ENCODE data around the gene SORCS3. TPM values are rescaled to one million over a fixed set of nuclear protein-coding genes. Genes with fewer than 3 reads are reported as not detected.

Gene SORCS3
- total and polyA plus RNA-seq, 2 donors (not counting 1 experiment from before 2014, with no cell fraction given): not detected

DNA sequence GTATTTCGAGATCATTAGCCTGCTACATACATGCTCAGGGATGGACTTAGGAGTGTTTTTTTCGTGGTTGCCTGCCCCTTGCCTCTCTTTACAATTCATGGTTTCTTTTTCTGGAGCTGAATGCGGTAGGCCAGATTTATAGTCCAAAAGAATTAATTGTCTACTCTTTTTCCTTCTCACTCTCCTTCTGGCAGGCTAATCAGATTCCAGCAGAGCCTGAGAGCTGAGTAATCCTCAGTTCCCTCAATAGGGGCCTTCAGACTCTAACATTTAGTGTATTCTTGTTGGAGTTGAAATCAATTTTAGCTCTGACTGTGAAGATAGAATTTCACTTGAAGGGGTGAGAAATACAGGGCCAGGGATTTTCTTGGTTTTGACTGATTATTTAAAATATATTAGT lies 16.4 kb downstream of the SORCS3 start:
- H3K4me3 Mint-ChIP-seq: no peak overlapping the region
- DNase-seq (no peak), ATAC-seq (ENCODE audit: low read depth) (no peak)
- intact Hi-C loops (cut with micrococcal nuclease): no loop called here
- no peaks in the 10 kb centered on the region for H3K79me2 ChIP-seq (ENCODE audit: control insufficient read depth, insufficient read depth, low read length)
- H3K27me3 ChIP-seq (replicated peaks in 1 of 4; ENCODE audit: control extremely low read depth in 1 of 4, control insufficient read depth in 3 of 4, insufficient read depth in 4 of 4, low read length in 3 of 4): no peaks in the 10 kb centered on the region
- H3K36me3 ChIP-seq (replicated peaks in 1 of 2; ENCODE audit: control extremely low read depth in 1 of 2, control insufficient read depth in 1 of 2, extremely low read depth in 1 of 2, insufficient read depth in 2 of 2, low read length in 1 of 2): no peaks in the 10 kb centered on the region
- no peak overlapping the region for H3K27ac Mint-ChIP-seq
- peaks cover 26% of the 10 kb centered on the region for H3K27me3 Mint-ChIP-seq
- WGBS (ENCODE audit: insufficient coverage): no CpG with 5 or more reads among the region's 3 CpGs
- no peak overlapping the region for H2AFZ ChIP-seq (ENCODE audit: insufficient read depth, low read depth, low read length, poor library complexity, severe bottlenecking)
- H3K4me3 ChIP-seq (ENCODE audit: control extremely low read depth in 1 of 5, extremely low read depth in 1 of 5, insufficient read depth in 1 of 5, low read depth in 2 of 5, low read length in 4 of 5): no peak overlapping the region
- no peak overlapping the region for H3K27ac ChIP-seq (ENCODE audit: low read length in 2 of 2)
- H3K9me3 ChIP-seq (ENCODE audit: control extremely low read depth in 1 of 3, control insufficient read depth in 2 of 3, insufficient read depth in 1 of 3, low read length in 2 of 3): peaks cover 0 to 3% (median 0%) of the 10 kb centered on the region in 3 donors
- H3K4me2 ChIP-seq (replicated peaks; ENCODE audit: low read depth, low read length, poor library complexity, severe bottlenecking): no peak overlapping the region
- TF ChIP-seq EZH2 (IDR thresholded peaks at IDR 0.05; ENCODE audit: borderline replicate concordance, insufficient read depth, low read depth, low read length, poor library complexity, severe bottlenecking): no peak
- TF ChIP-seq, protein P1, sequence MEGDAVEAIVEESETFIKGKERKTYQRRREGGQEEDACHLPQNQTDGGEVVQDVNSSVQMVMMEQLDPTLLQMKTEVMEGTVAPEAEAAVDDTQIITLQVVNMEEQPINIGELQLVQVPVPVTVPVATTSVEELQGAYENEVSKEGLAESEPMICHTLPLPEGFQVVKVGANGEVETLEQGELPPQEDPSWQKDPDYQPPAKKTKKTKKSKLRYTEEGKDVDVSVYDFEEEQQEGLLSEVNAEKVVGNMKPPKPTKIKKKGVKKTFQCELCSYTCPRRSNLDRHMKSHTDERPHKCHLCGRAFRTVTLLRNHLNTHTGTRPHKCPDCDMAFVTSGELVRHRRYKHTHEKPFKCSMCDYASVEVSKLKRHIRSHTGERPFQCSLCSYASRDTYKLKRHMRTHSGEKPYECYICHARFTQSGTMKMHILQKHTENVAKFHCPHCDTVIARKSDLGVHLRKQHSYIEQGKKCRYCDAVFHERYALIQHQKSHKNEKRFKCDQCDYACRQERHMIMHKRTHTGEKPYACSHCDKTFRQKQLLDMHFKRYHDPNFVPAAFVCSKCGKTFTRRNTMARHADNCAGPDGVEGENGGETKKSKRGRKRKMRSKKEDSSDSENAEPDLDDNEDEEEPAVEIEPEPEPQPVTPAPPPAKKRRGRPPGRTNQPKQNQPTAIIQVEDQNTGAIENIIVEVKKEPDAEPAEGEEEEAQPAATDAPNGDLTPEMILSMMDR (IDR thresholded peaks at IDR 0.05): no peak
- no peak overlapping the region for H3K9ac ChIP-seq (ENCODE audit: low read length)
- H3K4me1 Mint-ChIP-seq: no peaks in the 10 kb centered on the region
- H3K9me3 Mint-ChIP-seq (ENCODE audit: insufficient read depth): no peaks in the 10 kb centered on the region
- ChIA-PET CTCF (no interaction called here), POLR2A (no interaction called here)
- H4K20me1 ChIP-seq (ENCODE audit: control insufficient read depth, insufficient read depth, low read length, poor library complexity, severe bottlenecking): no peaks in the 10 kb centered on the region
- no peaks in the 10 kb centered on the region for H3K4me1 ChIP-seq (ENCODE audit: control insufficient read depth in 2 of 2, insufficient read depth in 2 of 2, low read length in 2 of 2)

DNA sequence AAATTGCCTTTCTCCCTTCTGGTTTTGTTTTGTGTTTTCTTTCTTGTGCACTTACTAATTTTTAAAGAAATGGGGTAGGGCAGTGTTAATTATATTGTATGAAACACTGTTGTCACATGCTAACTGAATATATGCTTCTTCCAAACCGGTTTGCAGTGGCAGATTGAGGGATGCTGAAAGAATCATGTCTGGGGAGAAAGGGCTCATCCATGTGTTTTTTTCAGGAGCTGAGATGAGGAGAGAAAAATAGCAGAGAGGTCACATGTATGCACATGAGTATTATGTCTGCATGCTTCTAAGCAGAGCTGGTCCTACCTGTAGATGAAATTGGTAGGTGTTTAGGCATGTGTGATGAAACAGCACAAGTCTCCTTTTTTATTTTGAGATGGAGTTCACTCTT lies 17.0 kb downstream of the SORCS3 start:
- no peak overlapping the region for H2AFZ ChIP-seq (ENCODE audit: insufficient read depth, low read depth, low read length, poor library complexity, severe bottlenecking)
- intact Hi-C loops (cut with micrococcal nuclease): no loop called here
- ATAC-seq (ENCODE audit: low read depth) (no peak), DNase-seq (no peak)
- ChIA-PET CTCF (no interaction called here), POLR2A (no interaction called here)
- no peaks in the 10 kb centered on the region for H3K79me2 ChIP-seq (ENCODE audit: control insufficient read depth, insufficient read depth, low read length)
- no peaks in the 10 kb centered on the region for H3K4me1 ChIP-seq (ENCODE audit: control insufficient read depth in 2 of 2, insufficient read depth in 2 of 2, low read length in 2 of 2)
- H3K9me3 ChIP-seq (ENCODE audit: control extremely low read depth in 1 of 3, control insufficient read depth in 2 of 3, insufficient read depth in 1 of 3, low read length in 2 of 3): peaks cover 0 to 3% (median 0%) of the 10 kb centered on the region in 3 donors
- H3K4me2 ChIP-seq (replicated peaks; ENCODE audit: low read depth, low read length, poor library complexity, severe bottlenecking): no peak overlapping the region
- no peak overlapping the region for H3K4me3 ChIP-seq (ENCODE audit: control extremely low read depth in 1 of 5, extremely low read depth in 1 of 5, insufficient read depth in 1 of 5, low read depth in 2 of 5, low read length in 4 of 5)
- no peaks in the 10 kb centered on the region for H4K20me1 ChIP-seq (ENCODE audit: control insufficient read depth, insufficient read depth, low read length, poor library complexity, severe bottlenecking)
- no peaks in the 10 kb centered on the region for H3K36me3 ChIP-seq (replicated peaks in 1 of 2; ENCODE audit: control extremely low read depth in 1 of 2, control insufficient read depth in 1 of 2, extremely low read depth in 1 of 2, insufficient read depth in 2 of 2, low read length in 1 of 2)
- WGBS (ENCODE audit: insufficient coverage): 100% methylated on average over 1 of the region's 1 CpG
- H3K9ac ChIP-seq (ENCODE audit: low read length): no peak overlapping the region
- TF ChIP-seq, protein P1 (IDR thresholded peaks at IDR 0.05): no peak
- no peak for TF ChIP-seq EZH2 (IDR thresholded peaks at IDR 0.05; ENCODE audit: borderline replicate concordance, insufficient read depth, low read depth, low read length, poor library complexity, severe bottlenecking)
- H3K9me3 Mint-ChIP-seq (ENCODE audit: insufficient read depth): no peaks in the 10 kb centered on the region
- no peak overlapping the region for H3K27ac ChIP-seq (ENCODE audit: low read length in 2 of 2)
- H3K27me3 Mint-ChIP-seq: peaks cover 26% of the 10 kb centered on the region
- no peak overlapping the region for H3K27ac Mint-ChIP-seq
- H3K27me3 ChIP-seq (replicated peaks in 1 of 4; ENCODE audit: control extremely low read depth in 1 of 4, control insufficient read depth in 3 of 4, insufficient read depth in 4 of 4, low read length in 3 of 4): no peaks in the 10 kb centered on the region
- no peaks in the 10 kb centered on the region for H3K4me1 Mint-ChIP-seq
- no peak overlapping the region for H3K4me3 Mint-ChIP-seq

Measured in B cell (primary cell).